A673 (cell line): ENCODE results near the gene GNAT2. TPM values are rescaled to one million over a fixed set of nuclear protein-coding genes. Genes with fewer than 3 reads are reported as not detected.

ENCODE experiments used
- BruUV-seq: library from RNA; stranded (reverse); fragments of 400-500 nt; replicated peaks from 2 replicates; lab custom pipeline; 2021; lab: Mats Ljungman, UMichigan
- CTCF ChIA-PET: fragments of 300-600 bp; sonication (Branson Sonifier 250); formaldehyde crosslinking; loops from one replicate; lab custom pipeline; 2022; ENCODE audit warnings: antibody characterized with exemption; lab: Charles Lee
- POLR2A ChIA-PET: fragments of 300-600 bp; sonication (Branson Sonifier 250); formaldehyde crosslinking; loops from one replicate; lab custom pipeline; 2022; ENCODE audit warnings: antibody characterized with exemption; ENCODE audit not compliant: low non-redundant PET; lab: Charles Lee
- DNase-seq: peaks from one replicate; pipeline ENCODE4 v3.0.0-alpha.2; 2015; ENCODE audit warnings: low spot score
- H3K27ac ChIP-seq: fragments of 200-600 bp; sonication (generic); 2 replicates; pipeline ENCODE4 v1.5.1; 2016; ENCODE audit warnings: mixed run types, low read depth, mild to moderate bottlenecking, mixed read lengths, antibody characterized with exemption, low read length; ENCODE audit not compliant: poor library complexity, severe bottlenecking
- H3K27me3 ChIP-seq: fragments of 200-600 bp; sonication (generic); replicated peaks from 2 replicates; pipeline ENCODE4 v1.6.1; 2017; ENCODE audit warnings: mixed run types, low read depth, mild to moderate bottlenecking, mixed read lengths, antibody characterized with exemption, low read length; ENCODE audit not compliant: insufficient read depth, poor library complexity
- H3K36me3 ChIP-seq: fragments of 200-600 bp; sonication (generic); 2 replicates; pipeline ENCODE4 v1.6.1; 2016; ENCODE audit warnings: mixed run types, mild to moderate bottlenecking, mixed read lengths, antibody characterized with exemption, low read length; ENCODE audit not compliant: insufficient read depth, poor library complexity, severe bottlenecking
- H3K4me1 ChIP-seq: fragments of 200-600 bp; sonication (generic); 2 replicates; pipeline ENCODE4 v1.6.1; 2017; ENCODE audit warnings: mixed run types, mild to moderate bottlenecking, mixed read lengths, antibody characterized with exemption, low read length; ENCODE audit not compliant: insufficient read depth, poor library complexity, severe bottlenecking
- H3K4me3 ChIP-seq: fragments of 200-600 bp; sonication (generic); 2 replicates; pipeline ENCODE4 v1.5.1; 2016; ENCODE audit warnings: low read depth, mixed run types, mild to moderate bottlenecking, mixed read lengths, low read length; ENCODE audit not compliant: poor library complexity, severe bottlenecking
- H3K9me3 ChIP-seq: fragments of 200-600 bp; sonication (generic); 2 replicates; pipeline ENCODE4 v1.6.1; 2016; ENCODE audit warnings: mixed run types, low read depth, mild to moderate bottlenecking, mixed read lengths, antibody characterized with exemption, low read length; ENCODE audit not compliant: poor library complexity, severe bottlenecking
- EZH2 ChIP-seq: fragments of 200-600 bp; sonication (generic); IDR thresholded peaks from 2 replicates; pipeline ENCODE4 v1.6.1; 2017; ENCODE audit warnings: borderline replicate concordance, low read depth, mild to moderate bottlenecking, mixed read lengths, antibody characterized with exemption, low read length; ENCODE audit not compliant: poor library complexity, severe bottlenecking
- intact Hi-C: fragments of 100-400 bp; cut with micrococcal nuclease; formaldehyde crosslinking; loops from one replicate; pipeline ENCODE4 v1.10.0; 2022; ENCODE audit not compliant: unreplicated experiment
- total RNA-seq: library from RNA; stranded (reverse); gene quantifications from 2 replicates; pipeline ENCODE4 v1.2.3, GENCODE V29; 2021
- TF ChIP-seq, protein P1 (sequence below): fragments of 300-800, 200-600 bp; sonication (generic); conservative IDR thresholded peaks from 2 replicates; pipeline ENCODE4 v1.5.1; 2017; ENCODE audit warnings: low read depth, mild to moderate bottlenecking, antibody characterized with exemption, low read length, moderate library complexity, mixed read lengths

Gene GNAT2
- total RNA-seq, 1 experiment from 2014 or later: not detected

DNA sequence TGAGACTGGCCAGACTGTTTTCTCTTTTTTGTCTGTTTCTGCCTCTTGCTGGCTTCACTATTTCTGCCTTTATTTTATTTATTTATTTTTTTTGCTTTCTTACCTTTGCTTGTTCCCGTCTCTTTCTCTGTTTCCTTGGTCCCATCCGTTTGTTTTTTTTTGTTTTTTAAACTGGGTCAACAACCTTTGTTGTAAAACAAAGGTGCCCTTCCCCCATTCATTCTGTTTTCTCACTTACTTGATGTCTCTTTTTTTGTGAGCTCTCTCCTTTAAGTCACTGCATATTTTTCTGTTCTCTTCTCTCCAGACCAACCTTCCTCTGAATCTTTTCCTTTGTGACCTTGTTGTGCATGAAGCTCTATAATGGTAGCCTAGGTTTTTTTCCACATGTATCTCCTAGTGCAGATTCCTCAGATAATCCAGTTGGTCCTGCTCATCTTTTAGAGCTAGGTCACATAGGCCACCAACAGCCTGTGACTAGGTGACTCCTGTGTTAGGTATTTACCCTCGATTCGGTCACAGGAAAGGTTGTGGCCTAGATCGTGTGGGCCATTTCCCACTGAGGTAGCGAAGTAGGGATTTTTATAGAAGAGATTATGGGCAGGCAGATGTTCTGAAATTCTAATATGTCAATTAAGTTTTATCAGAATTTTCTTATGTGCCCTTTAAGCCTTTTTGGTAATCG, 55.1 kb downstream of the GNAT2 start:
- Histone ChIP-seq H3K27ac (no peak overlapping the region), H3K9me3 (no peaks in the 10 kb centered on the region), H3K4me1 (peaks cover 36% of the 10 kb centered on the region), H3K27me3 (no peaks in the 10 kb centered on the region), H3K36me3 (no peaks in the 10 kb centered on the region), H3K4me3 (no peak overlapping the region)
- no TSS peak for BruUV-seq
- ChIA-PET CTCF (no interaction called here), POLR2A (no interaction called here)
- intact Hi-C loops: no loop called here
- DNase-seq: no peak
- TF ChIP-seq EZH2: no peak
- TF ChIP-seq, protein P1, sequence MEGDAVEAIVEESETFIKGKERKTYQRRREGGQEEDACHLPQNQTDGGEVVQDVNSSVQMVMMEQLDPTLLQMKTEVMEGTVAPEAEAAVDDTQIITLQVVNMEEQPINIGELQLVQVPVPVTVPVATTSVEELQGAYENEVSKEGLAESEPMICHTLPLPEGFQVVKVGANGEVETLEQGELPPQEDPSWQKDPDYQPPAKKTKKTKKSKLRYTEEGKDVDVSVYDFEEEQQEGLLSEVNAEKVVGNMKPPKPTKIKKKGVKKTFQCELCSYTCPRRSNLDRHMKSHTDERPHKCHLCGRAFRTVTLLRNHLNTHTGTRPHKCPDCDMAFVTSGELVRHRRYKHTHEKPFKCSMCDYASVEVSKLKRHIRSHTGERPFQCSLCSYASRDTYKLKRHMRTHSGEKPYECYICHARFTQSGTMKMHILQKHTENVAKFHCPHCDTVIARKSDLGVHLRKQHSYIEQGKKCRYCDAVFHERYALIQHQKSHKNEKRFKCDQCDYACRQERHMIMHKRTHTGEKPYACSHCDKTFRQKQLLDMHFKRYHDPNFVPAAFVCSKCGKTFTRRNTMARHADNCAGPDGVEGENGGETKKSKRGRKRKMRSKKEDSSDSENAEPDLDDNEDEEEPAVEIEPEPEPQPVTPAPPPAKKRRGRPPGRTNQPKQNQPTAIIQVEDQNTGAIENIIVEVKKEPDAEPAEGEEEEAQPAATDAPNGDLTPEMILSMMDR: no peak

DNA sequence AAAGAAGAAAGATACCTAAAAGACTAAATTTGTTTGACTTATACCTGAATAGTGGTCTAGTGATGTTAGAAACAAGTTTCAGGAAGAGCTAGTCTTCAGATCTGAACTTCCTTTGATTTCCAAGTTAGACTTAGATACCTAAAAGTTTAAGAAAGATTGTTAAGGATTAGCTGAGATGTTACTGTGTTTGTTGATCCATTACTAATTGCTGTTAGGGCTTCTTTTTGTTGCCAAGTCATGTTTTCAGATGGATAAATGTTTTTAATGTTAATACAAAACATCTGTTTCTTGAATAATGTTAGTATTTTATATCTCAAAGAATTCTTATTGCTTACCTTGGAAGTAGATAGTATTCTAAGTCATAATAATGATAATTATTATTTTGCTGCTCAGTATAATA, 59.4 kb downstream of the GNAT2 start:
- no peak overlapping the region for H3K4me3 ChIP-seq
- ChIA-PET POLR2A (no interaction called here), CTCF (no interaction called here)
- H3K9me3 ChIP-seq: no peaks in the 10 kb centered on the region
- no peak for TF ChIP-seq EZH2
- TF ChIP-seq, protein P1: no peak
- no peak for DNase-seq
- no TSS peak for BruUV-seq
- H3K27me3 ChIP-seq: no peaks in the 10 kb centered on the region
- H3K4me1 ChIP-seq: peaks cover 35% of the 10 kb centered on the region
- H3K27ac ChIP-seq: no peak overlapping the region
- intact Hi-C loops: no loop called here
- H3K36me3 ChIP-seq: no peaks in the 10 kb centered on the region

DNA sequence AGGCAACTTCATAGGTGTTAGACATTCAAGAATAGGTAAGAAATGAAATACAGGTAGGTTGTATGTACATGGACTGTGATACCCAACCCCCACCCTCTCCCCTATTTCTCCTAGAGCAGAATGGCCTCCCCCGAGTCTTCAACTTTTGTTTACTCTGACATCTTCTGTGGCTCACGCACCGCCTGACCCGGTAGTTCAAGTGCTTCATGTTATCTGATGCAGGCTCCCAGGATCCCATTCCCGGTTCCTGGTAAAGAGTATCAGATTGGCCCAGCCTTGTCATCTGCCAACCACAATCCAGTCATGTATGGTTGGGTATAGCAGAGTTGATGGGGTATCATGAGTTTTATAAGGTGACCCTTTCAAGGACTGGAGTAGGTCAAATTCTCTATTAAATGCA, 61.9 kb downstream of the GNAT2 start:
- Histone ChIP-seq H3K36me3 (no peaks in the 10 kb centered on the region), H3K27me3 (no peaks in the 10 kb centered on the region), H3K9me3 (no peaks in the 10 kb centered on the region), H3K4me3 (no peak overlapping the region), H3K27ac (no peak overlapping the region), H3K4me1 (peaks cover 34% of the 10 kb centered on the region)
- ChIA-PET POLR2A (no interaction called here), CTCF (no interaction called here)
- TF ChIP-seq, protein P1: no peak
- TF ChIP-seq EZH2: no peak
- BruUV-seq: no TSS peak
- intact Hi-C loops: no loop called here
- no peak for DNase-seq
